ENCODE data around the gene GATAD2B.
A peak's percentile ranks its signal among the peaks of the same experiment; 100 is the strongest.

DNA sequence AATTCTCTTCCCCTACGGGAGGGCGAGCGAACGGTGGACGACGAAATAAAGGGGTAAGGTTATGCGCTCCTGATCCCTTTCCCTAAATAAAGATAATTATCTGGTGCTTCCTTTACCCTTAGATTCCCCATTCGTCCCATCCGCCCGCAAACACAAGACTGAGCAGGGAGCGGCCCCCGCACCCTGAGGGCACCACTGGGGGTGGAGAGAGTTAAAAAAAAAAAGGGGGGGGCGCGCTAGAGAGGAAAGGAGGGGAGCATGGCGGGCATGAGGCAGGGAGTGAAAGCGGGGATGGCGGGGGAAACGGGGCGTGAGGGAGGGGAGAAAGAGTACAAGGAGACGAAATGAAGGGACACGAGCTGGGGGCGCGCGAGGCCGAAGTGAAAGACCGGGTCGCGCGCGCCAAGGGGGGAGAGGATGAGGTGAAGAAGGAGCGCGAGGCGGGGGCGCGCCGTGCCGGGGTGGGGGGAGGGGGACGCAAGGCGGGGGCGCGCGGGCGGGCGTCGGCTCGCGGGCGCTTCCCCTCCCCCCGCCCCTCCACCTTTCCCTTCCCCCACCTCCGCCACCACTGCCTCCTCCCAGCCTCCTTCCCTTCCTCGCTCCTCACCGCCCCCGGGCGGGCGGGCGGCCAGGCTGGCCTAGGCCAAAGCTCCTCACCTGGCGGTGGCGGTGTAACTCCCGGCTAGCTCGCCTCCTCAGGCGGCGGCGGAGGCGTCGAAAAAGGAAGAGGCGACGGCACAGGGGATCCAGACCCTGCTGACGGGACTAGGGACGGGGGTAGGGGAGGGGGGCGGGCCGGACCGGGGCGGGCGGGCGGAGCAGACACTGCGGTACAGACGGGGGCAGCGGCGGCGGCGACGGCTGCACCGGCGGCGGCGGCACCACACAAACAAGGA lies 448 bp downstream of the GATAD2B start:
- TF ChIP-seq, protein P1, sequence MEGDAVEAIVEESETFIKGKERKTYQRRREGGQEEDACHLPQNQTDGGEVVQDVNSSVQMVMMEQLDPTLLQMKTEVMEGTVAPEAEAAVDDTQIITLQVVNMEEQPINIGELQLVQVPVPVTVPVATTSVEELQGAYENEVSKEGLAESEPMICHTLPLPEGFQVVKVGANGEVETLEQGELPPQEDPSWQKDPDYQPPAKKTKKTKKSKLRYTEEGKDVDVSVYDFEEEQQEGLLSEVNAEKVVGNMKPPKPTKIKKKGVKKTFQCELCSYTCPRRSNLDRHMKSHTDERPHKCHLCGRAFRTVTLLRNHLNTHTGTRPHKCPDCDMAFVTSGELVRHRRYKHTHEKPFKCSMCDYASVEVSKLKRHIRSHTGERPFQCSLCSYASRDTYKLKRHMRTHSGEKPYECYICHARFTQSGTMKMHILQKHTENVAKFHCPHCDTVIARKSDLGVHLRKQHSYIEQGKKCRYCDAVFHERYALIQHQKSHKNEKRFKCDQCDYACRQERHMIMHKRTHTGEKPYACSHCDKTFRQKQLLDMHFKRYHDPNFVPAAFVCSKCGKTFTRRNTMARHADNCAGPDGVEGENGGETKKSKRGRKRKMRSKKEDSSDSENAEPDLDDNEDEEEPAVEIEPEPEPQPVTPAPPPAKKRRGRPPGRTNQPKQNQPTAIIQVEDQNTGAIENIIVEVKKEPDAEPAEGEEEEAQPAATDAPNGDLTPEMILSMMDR (IDR thresholded peaks at IDR 0.05; ENCODE audit: low read length), result peak; percentile 36; the same call in 1 of the 2 replicates
- TF ChIP-seq EZH2 (IDR thresholded peaks at IDR 0.05; ENCODE audit: borderline replicate concordance, low read length), result no peak

Data from OCI-LY1 (cell line).